Measurements from ENCODE around the gene SAFB2. TPM values are rescaled to one million over a fixed set of nuclear protein-coding genes. Genes with fewer than 3 reads are reported as not detected.

SAFB2 gene
- total and polyA plus RNA-seq, 10 of the 15 experiments (the other 5 are each of a cell fraction or from before 2014, with no cell fraction given), result 4.5 to 89.2 (median 42.9) TPM

- no peak for TF ChIP-seq BCL3 (IDR thresholded peaks at IDR 0.05; ENCODE audit: borderline replicate concordance, insufficient read depth, low read depth, low read length, poor library complexity, severe bottlenecking)
- TF ChIP-seq IKZF1 (conservative IDR thresholded peaks at IDR 0.05), result no peak
Observed at GRCh38 chr19:5572556-5573286, 49.9 kb downstream of the SAFB2 start (continued).

GRCh38 chr19:5571777-5572176, 50.8 kb downstream of the SAFB2 start:
- no peak overlapping the region for H3K9ac ChIP-seq (ENCODE audit: control insufficient read depth, insufficient read depth, low read length)
- RAD21 ChIA-PET (ENCODE audit: unreplicated experiment), result no interaction called here
- TF ChIP-seq HDAC2 (IDR thresholded peaks at IDR 0.05) (no peak), ZNF24 (IDR thresholded peaks at IDR 0.05) (no peak), PAX8 (IDR thresholded peaks at IDR 0.05) (no peak), SP1 (IDR thresholded peaks at IDR 0.05; ENCODE audit: low read depth, low read length) (no peak), CHD2 (IDR thresholded peaks at IDR 0.05; ENCODE audit: borderline replicate concordance, low read depth, low read length) (no peak), ZZZ3 (IDR thresholded peaks at IDR 0.05; ENCODE audit: control insufficient read depth, insufficient read length, low read depth) (no peak), HSF1 (IDR thresholded peaks at IDR 0.05; ENCODE audit: low read depth, low read length) (no peak), SIX5 (IDR thresholded peaks at IDR 0.05; ENCODE audit: low read depth, low read length, severe bottlenecking) (no peak), RAD51 (IDR thresholded peaks at IDR 0.05) (no peak), TAF1 (IDR thresholded peaks at IDR 0.05; ENCODE audit: borderline replicate concordance, low read depth, low read length) (no peak), KLF5 (IDR thresholded peaks at IDR 0.05; ENCODE audit: partially characterized antibody) (no peak), ASH2L (IDR thresholded peaks at IDR 0.05; ENCODE audit: borderline replicate concordance, low read depth) (no peak), SREBF2 (IDR thresholded peaks at IDR 0.05; ENCODE audit: low read length) (no peak), SMAD5 (IDR thresholded peaks at IDR 0.05; ENCODE audit: low read depth) (no peak), ZNF274 (IDR thresholded peaks at IDR 0.05; ENCODE audit: insufficient read depth, insufficient read length) (no peak), ZNF217 (IDR thresholded peaks at IDR 0.05) (no peak), PML (IDR thresholded peaks at IDR 0.05; ENCODE audit: low read length) (no peak)
- no peak overlapping the region for H3K27ac ChIP-seq (ENCODE audit: control insufficient read depth, insufficient read depth)
- H3K79me2 ChIP-seq (ENCODE audit: control insufficient read depth, insufficient read depth, low read length), result no peaks in the 10 kb centered on the region
- H3K4me3 ChIP-seq, result no peak overlapping the region
- H3K4me2 ChIP-seq (ENCODE audit: control insufficient read depth, insufficient read depth), result no peak overlapping the region
- FAIRE-seq (no peak), DNase-seq (ENCODE audit: low read depth, low spot score) (no peak), ATAC-seq (no peak)
- SMC1A ChIA-PET (ENCODE audit: uncharacterized antibody, unreplicated experiment), result no interaction called here
- H4K20me1 ChIP-seq (ENCODE audit: control insufficient read depth, insufficient read depth), result no peaks in the 10 kb centered on the region
- CTCF ChIA-PET, result interaction anchor here (1.2 kb wide), 1 partner anchor 10 kb away, joined by 4 read pairs; no protein-coding TSS in a partner anchor
- in situ Hi-C loops (cut with MboI), result no loop called here
- no peaks in the 10 kb centered on the region for H3K9me3 ChIP-seq (replicated peaks; ENCODE audit: control insufficient read depth, insufficient read depth, low read length)
- POLR2A ChIA-PET, result no interaction called here
- no peaks in the 10 kb centered on the region; a peak in 1 of 4 replicates for H3K27me3 ChIP-seq (replicated peaks in 1 of 2; ENCODE audit: control insufficient read depth in 2 of 2, insufficient read depth in 2 of 2, low read length in 1 of 2)
- 84% methylated on average over 3 of the region's 3 CpGs for WGBS (ENCODE audit: insufficient coverage, insufficient replicate concordance, low lambda C conversion rate, missing lambda C conversion rate)
- intact Hi-C loops (cut with micrococcal nuclease; ENCODE audit: unreplicated experiment), result no loop called here
- H3K4me1 ChIP-seq (ENCODE audit: control insufficient read depth, insufficient read depth, low read length), result no peaks in the 10 kb centered on the region
- BruUV-seq (replicated peaks), result no TSS peak
- H2AFZ ChIP-seq (ENCODE audit: control insufficient read depth, low read depth, low read length), result no peak overlapping the region
- no peaks in the 10 kb centered on the region for H3K36me3 ChIP-seq (ENCODE audit: control insufficient read depth in 2 of 2, insufficient read depth in 2 of 2, low read length in 1 of 2)
